ENCODE measurements around the gene NEDD4.
A peak's percentile ranks its signal among the peaks of the same experiment; 100 is the strongest.
"Not testable (repeated sequence)": the region's sequence is repeated elsewhere in the genome, so short reads cannot be mapped to it uniquely, and the experiment has no call there.

Gene NEDD4

GRCh38 chr15:55993111-55993803 is at the start of gene NEDD4:
Gene NEDD4, minus strand, starts transcription at chr15:55993612. Its CDS starts 57 bp downstream, at chr15:55993555.
- peak; percentile 86 for DNase-seq (ENCODE audit: low spot score)

GRCh38 chr15:56042498-56042897 is 49.1 kb upstream of the NEDD4 start:
- DNase-seq (ENCODE audit: low spot score): no peak

- no peak for DNase-seq (ENCODE audit: low spot score)
Observed at GRCh38 chr15:56042031-56042430, 48.6 kb upstream of the NEDD4 start.

- peak; percentile 30 for DNase-seq (ENCODE audit: low spot score)
Observed at GRCh38 chr15:56040081-56041035, 46.9 kb upstream of the NEDD4 start.

- DNase-seq (ENCODE audit: low spot score): no peak
Observed at GRCh38 chr15:56038707-56039106, 45.3 kb upstream of the NEDD4 start.

- no peak for DNase-seq (ENCODE audit: low spot score)
Observed at GRCh38 chr15:56038015-56038414, 44.6 kb upstream of the NEDD4 start.

- DNase-seq (ENCODE audit: low spot score): no peak
Observed at GRCh38 chr15:56036546-56037067, 43.2 kb upstream of the NEDD4 start.

GRCh38 chr15:56035166-56035565 is 41.8 kb upstream of the NEDD4 start:
- no peak for DNase-seq (ENCODE audit: low spot score)

GRCh38 chr15:56034514-56034913 is 41.1 kb upstream of the NEDD4 start:
- no peak for DNase-seq (ENCODE audit: low spot score)

GRCh38 chr15:56032373-56032772 is 39.0 kb upstream of the NEDD4 start:
- no peak for DNase-seq (ENCODE audit: low spot score)

GRCh38 chr15:56031836-56032235 is 38.4 kb upstream of the NEDD4 start:
- DNase-seq (ENCODE audit: low spot score): no peak

GRCh38 chr15:56031402-56031801 is 38.0 kb upstream of the NEDD4 start:
- DNase-seq (ENCODE audit: low spot score): no peak

GRCh38 chr15:56028430-56028829 is 35.0 kb upstream of the NEDD4 start:
- DNase-seq (ENCODE audit: low spot score): no peak

- not testable (repeated sequence) for DNase-seq (ENCODE audit: low spot score)
Observed at GRCh38 chr15:56023160-56023559, 29.7 kb upstream of the NEDD4 start.

GRCh38 chr15:56019819-56020486 is 26.5 kb upstream of the NEDD4 start:
- DNase-seq (ENCODE audit: low spot score): no peak

- no peak for DNase-seq (ENCODE audit: low spot score)
Observed at GRCh38 chr15:56019060-56019793, 25.8 kb upstream of the NEDD4 start.

- DNase-seq (ENCODE audit: low spot score): peak; percentile 44
Observed at GRCh38 chr15:56017920-56018319, 24.5 kb upstream of the NEDD4 start.

GRCh38 chr15:56017511-56017910 is 24.1 kb upstream of the NEDD4 start:
- no peak for DNase-seq (ENCODE audit: low spot score)

- no peak for DNase-seq (ENCODE audit: low spot score)
Observed at GRCh38 chr15:56016281-56016680, 22.9 kb upstream of the NEDD4 start.

GRCh38 chr15:56014677-56015076 is 21.3 kb upstream of the NEDD4 start:
- no peak for DNase-seq (ENCODE audit: low spot score)

GRCh38 chr15:56007053-56007452 is 13.6 kb upstream of the NEDD4 start:
- not testable (repeated sequence) for DNase-seq (ENCODE audit: low spot score)

- not testable (repeated sequence) for DNase-seq (ENCODE audit: low spot score)
Observed at GRCh38 chr15:56006371-56006770, 13.0 kb upstream of the NEDD4 start.

Data from HuH-7 (cell line).